Parathyroid adenoma (tissue), 2 donors: ENCODE data around the gene BFAR.
"Not testable (repeated sequence)": the region's sequence is repeated elsewhere in the genome, so short reads cannot be mapped to it uniquely, and the experiment has no call there.

Source experiments
- H2AFZ ChIP-seq: fragments of 300-600 bp; sonication (generic); one replicate; pipeline ENCODE4 v1.7.0; 2017; ENCODE audit warnings: antibody characterized with exemption, mild to moderate bottlenecking
- H3K27ac ChIP-seq: fragments of 300-600 bp; sonication (generic); one replicate; pipeline ENCODE4 v1.7.0; 2017
- H3K27me3 ChIP-seq: fragments of 300-600 bp; sonication (generic); one replicate; pipeline ENCODE4 v1.7.0; 2017; ENCODE audit warnings: low read length; ENCODE audit not compliant: control insufficient read depth, insufficient read depth
- H3K36me3 ChIP-seq: fragments of 300-600 bp; sonication (generic); one replicate; pipeline ENCODE4 v1.7.0; 2017; ENCODE audit warnings: low read length; ENCODE audit not compliant: control insufficient read depth, insufficient read depth
- H3K4me1 ChIP-seq: fragments of 300-600 bp; sonication (generic); one replicate; pipeline ENCODE4 v1.7.0; 2017; ENCODE audit warnings: control low read depth
- H3K4me2 ChIP-seq: fragments of 300-600 bp; sonication (generic); one replicate; pipeline ENCODE4 v1.7.0; 2017; ENCODE audit warnings: low read length
- H3K4me3 ChIP-seq: fragments of 300-600 bp; sonication (generic); one replicate; pipeline ENCODE4 v1.7.0; 2017; ENCODE audit warnings: low read depth, low read length
- H3K79me2 ChIP-seq: fragments of 300-600 bp; sonication (generic); one replicate; pipeline ENCODE4 v1.7.0; 2017; ENCODE audit warnings: control low read depth
- H3K9ac ChIP-seq: fragments of 300-600 bp; sonication (generic); one replicate; pipeline ENCODE4 v1.7.0; 2017; ENCODE audit warnings: mild to moderate bottlenecking
- H3K9me3 ChIP-seq: fragments of 300-600 bp; sonication (generic); one replicate; pipeline ENCODE4 v1.7.0; 2017; ENCODE audit warnings: low read length; ENCODE audit not compliant: control insufficient read depth
- CTCF ChIP-seq: fragments of 300-600 bp; sonication (generic); IDR thresholded peaks from one replicate; pipeline ENCODE4 v1.7.0; 2017; ENCODE audit warnings: antibody characterized with exemption, mild to moderate bottlenecking
- donor health status: primary hyperparathyroidism.

BFAR gene

DNA sequence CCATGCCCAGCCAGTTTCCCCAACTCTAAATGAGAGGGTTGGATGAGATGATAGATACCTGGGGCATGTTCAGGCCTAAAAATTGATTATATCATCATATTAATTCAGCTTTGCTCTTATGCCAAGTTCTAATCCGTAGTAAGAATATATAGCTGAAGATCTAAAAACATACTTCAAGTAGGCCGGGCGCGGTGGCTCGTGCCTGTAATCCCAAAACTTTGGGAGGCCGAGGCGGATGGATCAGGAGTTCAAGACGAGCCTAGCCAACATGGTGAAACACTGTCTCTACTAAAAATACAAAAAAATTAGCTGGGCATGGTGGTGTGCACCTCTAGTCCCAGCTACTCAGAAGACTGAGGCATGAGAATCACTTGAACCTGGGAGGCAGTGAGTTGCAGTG lies 49.4 kb downstream of the BFAR start:
- Histone ChIP-seq H3K36me3 (no peaks in the 10 kb centered on the region), H3K4me2 (no peak overlapping the region), H3K9me3 (no peaks in the 10 kb centered on the region), H3K4me3 (no peak overlapping the region), H3K79me2 (no peaks in the 10 kb centered on the region), H3K27ac (no peak overlapping the region), H3K4me1 (no peaks in the 10 kb centered on the region), H2AFZ (no peak overlapping the region), H3K9ac (no peak overlapping the region), H3K27me3 (no peaks in the 10 kb centered on the region)
- no peak for TF ChIP-seq CTCF

DNA sequence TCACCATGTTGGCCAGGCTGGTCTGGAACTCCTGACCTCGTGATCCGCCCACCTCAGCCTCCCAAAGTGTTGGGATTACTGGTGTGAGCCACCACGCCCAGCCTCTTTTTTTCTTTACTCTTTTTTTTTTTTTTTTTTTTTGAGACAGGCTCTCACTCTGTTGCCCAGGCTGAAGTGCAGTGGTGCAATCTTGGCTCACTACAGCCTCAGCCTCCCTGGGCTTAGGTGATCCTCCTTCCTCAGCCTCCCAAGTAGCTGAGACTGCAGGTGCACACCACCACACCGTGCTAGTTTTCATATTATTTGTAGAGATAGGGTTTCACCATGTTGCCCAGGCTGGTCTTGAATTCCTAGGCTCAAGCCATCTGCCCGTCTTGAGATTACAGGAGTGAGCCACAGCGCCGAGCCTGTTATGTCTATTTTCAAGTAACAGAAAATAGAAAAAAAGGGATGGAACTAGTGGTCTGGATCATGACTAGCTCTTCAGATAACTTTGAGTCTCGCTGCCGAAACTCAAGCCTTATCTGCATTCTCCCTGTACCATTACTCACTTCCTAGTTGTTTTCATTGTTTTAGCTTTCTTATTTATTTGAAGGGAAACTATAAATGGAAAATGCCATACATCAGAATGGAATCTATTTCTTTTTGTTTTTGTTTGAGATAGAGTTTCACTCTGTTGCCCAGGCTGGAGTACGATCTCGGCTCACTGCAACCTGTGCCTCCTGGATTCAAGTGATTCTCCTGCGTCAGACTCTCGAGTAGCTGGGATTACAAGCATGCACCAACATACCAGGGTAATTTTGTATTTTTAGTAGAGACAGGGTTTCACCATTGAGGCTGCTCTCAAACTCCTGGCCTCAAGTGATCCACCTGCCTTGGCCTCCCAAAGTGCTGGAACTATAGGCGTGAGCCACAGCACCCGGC lies 53.4 kb downstream of the BFAR start:
- not testable (repeated sequence) for H3K79me2 ChIP-seq, H3K4me3 ChIP-seq, H3K27me3 ChIP-seq, H3K4me2 ChIP-seq, H3K36me3 ChIP-seq, H3K4me1 ChIP-seq, H3K9me3 ChIP-seq, H3K9ac ChIP-seq, H3K27ac ChIP-seq, H2AFZ ChIP-seq

DNA sequence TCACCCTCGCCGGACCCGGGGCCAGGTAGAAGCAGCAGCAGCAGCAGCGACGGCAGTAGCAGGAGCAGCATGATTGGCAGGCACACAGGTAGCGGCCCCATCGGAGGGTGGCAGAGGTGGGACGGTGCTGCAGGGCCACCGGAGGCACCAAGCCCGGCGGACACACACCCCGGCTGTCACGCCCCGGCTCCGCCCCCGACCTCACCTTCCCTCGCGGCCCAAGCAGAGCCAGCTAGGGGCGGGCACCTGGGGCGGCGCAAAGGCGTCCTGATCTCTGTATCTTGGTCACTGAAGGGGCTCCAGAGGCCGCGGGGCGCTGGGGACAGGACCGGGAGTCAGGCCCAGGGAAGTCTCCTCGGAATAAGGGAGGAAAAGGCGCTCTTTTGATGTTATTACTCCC lies 61.4 kb downstream of the BFAR start, which contains the start of gene PLA2G10:
Gene PLA2G10, minus strand, starts transcription at position 180 of the 400 bp plus-strand sequence. Its CDS starts 79 bp downstream, at position 101.
- H3K27ac ChIP-seq, H3K9ac ChIP-seq, H3K4me2 ChIP-seq, H3K27me3 ChIP-seq, H3K36me3 ChIP-seq, H3K4me1 ChIP-seq, H2AFZ ChIP-seq, H3K79me2 ChIP-seq, H3K9me3 ChIP-seq, H3K4me3 ChIP-seq: not testable (repeated sequence)

DNA sequence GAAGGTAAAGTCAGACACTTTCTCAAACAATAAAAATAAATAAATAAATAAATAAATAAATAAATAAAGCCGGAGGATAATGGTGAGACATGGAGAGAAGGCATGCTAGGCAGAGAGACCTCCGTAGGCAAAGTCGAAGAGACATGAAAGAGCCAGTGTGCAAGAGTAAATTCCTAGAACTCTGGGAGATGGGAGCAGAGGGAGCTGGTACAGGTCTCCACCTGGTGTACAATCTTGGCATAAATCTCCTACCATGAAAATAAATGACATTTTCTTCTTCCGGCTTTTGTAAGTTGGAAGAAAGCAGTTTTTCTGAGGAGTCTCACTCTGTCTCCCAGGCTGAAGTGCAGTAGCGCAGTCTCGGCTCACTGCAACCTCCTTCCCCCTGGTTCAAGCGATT lies 69.1 kb downstream of the BFAR start:
- not testable (repeated sequence) for H3K9ac ChIP-seq, H3K27ac ChIP-seq, H3K27me3 ChIP-seq, H3K36me3 ChIP-seq, H2AFZ ChIP-seq, H3K4me3 ChIP-seq, H3K4me1 ChIP-seq, H3K79me2 ChIP-seq, H3K9me3 ChIP-seq, H3K4me2 ChIP-seq

GRCh38 chr16:14702672-14703071 lies 69.9 kb downstream of the BFAR start:
- not testable (repeated sequence) for H2AFZ ChIP-seq, H3K79me2 ChIP-seq, H3K4me3 ChIP-seq, H3K9ac ChIP-seq, H3K27ac ChIP-seq, H3K4me2 ChIP-seq, H3K4me1 ChIP-seq, H3K27me3 ChIP-seq, H3K36me3 ChIP-seq, H3K9me3 ChIP-seq

GRCh38 chr16:14703156-14704011 lies 70.6 kb downstream of the BFAR start, which contains the start of gene NPIPA3:
Gene NPIPA3 (plus strand): TSS chr16:14703411. CDS start chr16:14708944, 5,533 bp downstream.
- H3K36me3 ChIP-seq, H3K4me1 ChIP-seq, H3K9me3 ChIP-seq, H3K27me3 ChIP-seq, H2AFZ ChIP-seq, H3K4me3 ChIP-seq, H3K4me2 ChIP-seq, H3K79me2 ChIP-seq, H3K9ac ChIP-seq, H3K27ac ChIP-seq: not testable (repeated sequence)
